ENCODE results near the gene NR6A1. TPM values are rescaled to one million over a fixed set of nuclear protein-coding genes. Genes with fewer than 3 reads are reported as not detected.

NR6A1 gene
- polyA plus RNA-seq, 2 of the 4 experiments (the other 2 are of a cell fraction), result 1.7 to 3.3 TPM

DNA sequence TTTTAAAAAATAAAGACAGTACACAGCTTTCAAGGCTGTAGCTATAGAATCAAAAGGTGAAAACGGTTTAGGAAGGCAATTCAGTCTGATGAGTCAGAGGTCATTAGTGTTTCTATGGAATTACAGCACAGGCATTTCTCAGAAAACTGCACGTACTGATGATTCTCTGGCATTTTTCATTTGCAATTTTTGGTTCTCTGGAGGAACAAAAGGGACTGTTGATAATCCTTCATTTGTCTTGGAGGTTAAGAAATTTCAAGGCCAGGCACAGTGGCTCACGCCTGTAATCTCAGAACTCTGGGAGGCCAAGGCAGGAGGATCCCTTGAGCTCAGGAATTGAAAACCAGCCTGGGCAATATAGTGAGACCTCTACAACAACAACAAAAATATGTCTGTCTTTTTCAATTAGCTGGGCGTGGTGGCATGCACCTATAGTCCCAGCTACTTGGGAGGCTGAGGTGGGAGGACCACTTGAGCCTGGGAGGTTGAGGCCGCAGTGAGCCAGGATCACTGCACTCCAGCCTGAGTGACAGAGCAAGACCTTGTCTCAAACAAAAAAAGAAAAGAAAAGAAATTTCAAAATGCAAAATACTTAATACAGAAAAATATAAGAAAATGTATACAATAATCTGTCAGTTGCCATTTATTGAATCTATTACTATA is 27.3 kb downstream of the NR6A1 start:
- TF ChIP-seq, protein P1, sequence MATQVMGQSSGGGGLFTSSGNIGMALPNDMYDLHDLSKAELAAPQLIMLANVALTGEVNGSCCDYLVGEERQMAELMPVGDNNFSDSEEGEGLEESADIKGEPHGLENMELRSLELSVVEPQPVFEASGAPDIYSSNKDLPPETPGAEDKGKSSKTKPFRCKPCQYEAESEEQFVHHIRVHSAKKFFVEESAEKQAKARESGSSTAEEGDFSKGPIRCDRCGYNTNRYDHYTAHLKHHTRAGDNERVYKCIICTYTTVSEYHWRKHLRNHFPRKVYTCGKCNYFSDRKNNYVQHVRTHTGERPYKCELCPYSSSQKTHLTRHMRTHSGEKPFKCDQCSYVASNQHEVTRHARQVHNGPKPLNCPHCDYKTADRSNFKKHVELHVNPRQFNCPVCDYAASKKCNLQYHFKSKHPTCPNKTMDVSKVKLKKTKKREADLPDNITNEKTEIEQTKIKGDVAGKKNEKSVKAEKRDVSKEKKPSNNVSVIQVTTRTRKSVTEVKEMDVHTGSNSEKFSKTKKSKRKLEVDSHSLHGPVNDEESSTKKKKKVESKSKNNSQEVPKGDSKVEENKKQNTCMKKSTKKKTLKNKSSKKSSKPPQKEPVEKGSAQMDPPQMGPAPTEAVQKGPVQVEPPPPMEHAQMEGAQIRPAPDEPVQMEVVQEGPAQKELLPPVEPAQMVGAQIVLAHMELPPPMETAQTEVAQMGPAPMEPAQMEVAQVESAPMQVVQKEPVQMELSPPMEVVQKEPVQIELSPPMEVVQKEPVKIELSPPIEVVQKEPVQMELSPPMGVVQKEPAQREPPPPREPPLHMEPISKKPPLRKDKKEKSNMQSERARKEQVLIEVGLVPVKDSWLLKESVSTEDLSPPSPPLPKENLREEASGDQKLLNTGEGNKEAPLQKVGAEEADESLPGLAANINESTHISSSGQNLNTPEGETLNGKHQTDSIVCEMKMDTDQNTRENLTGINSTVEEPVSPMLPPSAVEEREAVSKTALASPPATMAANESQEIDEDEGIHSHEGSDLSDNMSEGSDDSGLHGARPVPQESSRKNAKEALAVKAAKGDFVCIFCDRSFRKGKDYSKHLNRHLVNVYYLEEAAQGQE (IDR thresholded peaks at IDR 0.05), result no peak
- no peak overlapping the region for H3K27ac ChIP-seq
- DNase-seq (ENCODE audit: low read depth in 1 of 2, low spot score in 1 of 2) (no peak), ATAC-seq (no peak), FAIRE-seq (no peak)
- no peak overlapping the region for H3K4me2 ChIP-seq
- no peaks in the 10 kb centered on the region for H3K9me3 ChIP-seq
- ChIA-PET POLR2A (no interaction called here), CTCF (interaction anchor here (0.6 to 4.0 kb wide), 12 partner anchors 9 to 325 kb away, joined by 3 to 19 read pairs (median 4); partner anchors contain the start of genes NR6A1 and WDR38)
- H3K4me1 ChIP-seq, result peaks cover 8% of the 10 kb centered on the region; the same call in 2 of the 3 replicates
- H3K4me3 ChIP-seq, result no peak overlapping the region
- WGBS (ENCODE audit: missing lambda C conversion rate), result 72% methylated on average over 5 of the region's 5 CpGs

DNA sequence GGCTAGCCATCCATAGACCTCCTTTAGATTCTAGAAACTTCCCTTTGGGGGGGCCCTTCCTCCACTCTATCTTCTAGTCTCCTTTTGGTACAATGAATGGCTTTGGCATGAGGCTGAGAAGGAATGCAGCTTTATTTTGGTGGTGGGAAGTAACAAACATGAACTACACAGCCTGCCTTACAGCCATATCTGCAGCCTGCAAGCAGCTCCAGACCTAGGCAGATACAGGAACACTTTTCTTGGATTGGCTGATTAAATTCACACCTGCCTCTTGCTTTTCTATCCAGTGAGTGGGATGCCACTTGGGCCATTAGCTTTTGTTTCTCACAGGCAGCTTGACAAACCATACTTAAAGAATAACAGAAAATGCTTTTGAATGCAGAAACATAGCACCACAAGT is 28.2 kb downstream of the NR6A1 start:
- ChIA-PET POLR2A (no interaction called here), CTCF (interaction anchor here (0.7 to 4.0 kb wide), 12 partner anchors 10 to 324 kb away, joined by 3 to 19 read pairs (median 4); partner anchors contain the start of genes NR6A1 and WDR38)
- DNase-seq (ENCODE audit: low read depth in 1 of 2, low spot score in 1 of 2) (no peak), FAIRE-seq (no peak), ATAC-seq (no peak)
- TF ChIP-seq, protein P2, sequence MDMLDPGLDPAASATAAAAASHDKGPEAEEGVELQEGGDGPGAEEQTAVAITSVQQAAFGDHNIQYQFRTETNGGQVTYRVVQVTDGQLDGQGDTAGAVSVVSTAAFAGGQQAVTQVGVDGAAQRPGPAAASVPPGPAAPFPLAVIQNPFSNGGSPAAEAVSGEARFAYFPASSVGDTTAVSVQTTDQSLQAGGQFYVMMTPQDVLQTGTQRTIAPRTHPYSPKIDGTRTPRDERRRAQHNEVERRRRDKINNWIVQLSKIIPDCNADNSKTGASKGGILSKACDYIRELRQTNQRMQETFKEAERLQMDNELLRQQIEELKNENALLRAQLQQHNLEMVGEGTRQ (IDR thresholded peaks at IDR 0.05), result no peak
- TF ChIP-seq JUNB (IDR thresholded peaks at IDR 0.05) (no peak), CHD4 (IDR thresholded peaks at IDR 0.05; ENCODE audit: borderline replicate concordance) (no peak), TFCP2L1 (CRISPR knock-in tag; IDR thresholded peaks at IDR 0.05) (no peak), HOXB13 (CRISPR knock-in tag; IDR thresholded peaks at IDR 0.05; ENCODE audit: low read depth) (no peak), JUN (IDR thresholded peaks at IDR 0.05) (no peak), NR3C1 (IDR thresholded peaks at IDR 0.05) (no peak), RNF2 (IDR thresholded peaks at IDR 0.05; ENCODE audit: borderline replicate concordance, low read depth) (no peak), ZNF302 (CRISPR knock-in tag; IDR thresholded peaks at IDR 0.05) (no peak), MAZ (IDR thresholded peaks at IDR 0.05; ENCODE audit: borderline replicate concordance, low read depth, low read length) (no peak), HOXB5 (CRISPR knock-in tag; IDR thresholded peaks at IDR 0.05) (no peak), NFE2L2 (conservative IDR thresholded peaks at IDR 0.05; ENCODE audit: low read length) (no peak), EHF (CRISPR knock-in tag; IDR thresholded peaks at IDR 0.05) (no peak), FOSL2 (IDR thresholded peaks at IDR 0.05) (no peak), FOSL2 (CRISPR knock-in tag; IDR thresholded peaks at IDR 0.05) (no peak)
- TF ChIP-seq, protein P3, sequence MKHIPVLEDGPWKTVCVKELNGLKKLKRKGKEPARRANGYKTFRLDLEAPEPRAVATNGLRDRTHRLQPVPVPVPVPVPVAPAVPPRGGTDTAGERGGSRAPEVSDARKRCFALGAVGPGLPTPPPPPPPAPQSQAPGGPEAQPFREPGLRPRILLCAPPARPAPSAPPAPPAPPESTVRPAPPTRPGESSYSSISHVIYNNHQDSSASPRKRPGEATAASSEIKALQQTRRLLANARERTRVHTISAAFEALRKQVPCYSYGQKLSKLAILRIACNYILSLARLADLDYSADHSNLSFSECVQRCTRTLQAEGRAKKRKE (CRISPR knock-in tag; IDR thresholded peaks at IDR 0.05; ENCODE audit: low read depth), result no peak
- peaks cover 8% of the 10 kb centered on the region; the same call in 2 of the 3 replicates for H3K4me1 ChIP-seq
- no peak overlapping the region for H3K27ac ChIP-seq
- no peak overlapping the region for H3K4me3 ChIP-seq
- H3K4me2 ChIP-seq, result no peak overlapping the region
- H3K9me3 ChIP-seq, result no peaks in the 10 kb centered on the region

DNA sequence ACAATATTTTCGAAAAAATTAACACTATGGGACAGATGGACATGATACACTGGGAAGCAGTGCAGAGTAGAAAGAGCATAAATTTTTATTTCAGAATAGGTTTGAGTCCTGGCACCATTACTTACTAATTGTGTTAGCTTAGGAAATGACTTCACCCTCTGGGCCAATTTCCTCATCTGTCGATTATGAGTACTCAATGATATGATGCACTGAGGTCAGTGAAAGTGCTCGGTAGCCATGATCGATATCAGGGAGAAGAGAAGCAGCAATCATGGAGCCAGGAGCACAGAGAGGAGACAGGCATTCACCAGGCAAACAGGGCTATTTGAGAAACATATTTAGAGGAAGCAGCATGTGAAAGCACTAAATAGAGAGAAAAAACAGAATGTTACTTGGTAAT is 29.4 kb downstream of the NR6A1 start:
- ChIA-PET CTCF (interaction anchor here (1.0 to 1.4 kb wide), 3 partner anchors 17 to 24 kb away, joined by 3 to 4 read pairs (median 3); no protein-coding TSS in a partner anchor), POLR2A (no interaction called here)
- Histone ChIP-seq H3K4me2 (no peak overlapping the region), H3K4me1 (peaks cover 8% of the 10 kb centered on the region; the same call in 2 of the 3 replicates), H3K27ac (no peak overlapping the region), H3K4me3 (no peak overlapping the region), H3K9me3 (no peaks in the 10 kb centered on the region)
- WGBS (ENCODE audit: missing lambda C conversion rate), result 86% methylated on average over 4 of the region's 4 CpGs
- FAIRE-seq, result no peak
- no peak for DNase-seq (ENCODE audit: low read depth in 1 of 2, low spot score in 1 of 2)
- ATAC-seq, result no peak
- TF ChIP-seq JUN (IDR thresholded peaks at IDR 0.05), result no peak
- TF ChIP-seq ZSCAN20 (CRISPR knock-in tag; IDR thresholded peaks at IDR 0.05), result no peak
- no peak for TF ChIP-seq POLR2AphosphoS2 (conservative IDR thresholded peaks at IDR 0.05; ENCODE audit: low read length)
- no peak for TF ChIP-seq NFE2L2 (conservative IDR thresholded peaks at IDR 0.05; ENCODE audit: low read length)
- TF ChIP-seq GATA3 (IDR thresholded peaks at IDR 0.05; ENCODE audit: borderline replicate concordance), result no peak
- no peak for TF ChIP-seq JUNB (IDR thresholded peaks at IDR 0.05)
- TF ChIP-seq KDM5A (IDR thresholded peaks at IDR 0.05), result no peak
- TF ChIP-seq ZNF302 (CRISPR knock-in tag; IDR thresholded peaks at IDR 0.05), result no peak
- TF ChIP-seq EHMT2 (IDR thresholded peaks at IDR 0.05; ENCODE audit: low read depth), result no peak
- no peak for TF ChIP-seq SREBF2 (IDR thresholded peaks at IDR 0.05)
- TF ChIP-seq, protein P4, sequence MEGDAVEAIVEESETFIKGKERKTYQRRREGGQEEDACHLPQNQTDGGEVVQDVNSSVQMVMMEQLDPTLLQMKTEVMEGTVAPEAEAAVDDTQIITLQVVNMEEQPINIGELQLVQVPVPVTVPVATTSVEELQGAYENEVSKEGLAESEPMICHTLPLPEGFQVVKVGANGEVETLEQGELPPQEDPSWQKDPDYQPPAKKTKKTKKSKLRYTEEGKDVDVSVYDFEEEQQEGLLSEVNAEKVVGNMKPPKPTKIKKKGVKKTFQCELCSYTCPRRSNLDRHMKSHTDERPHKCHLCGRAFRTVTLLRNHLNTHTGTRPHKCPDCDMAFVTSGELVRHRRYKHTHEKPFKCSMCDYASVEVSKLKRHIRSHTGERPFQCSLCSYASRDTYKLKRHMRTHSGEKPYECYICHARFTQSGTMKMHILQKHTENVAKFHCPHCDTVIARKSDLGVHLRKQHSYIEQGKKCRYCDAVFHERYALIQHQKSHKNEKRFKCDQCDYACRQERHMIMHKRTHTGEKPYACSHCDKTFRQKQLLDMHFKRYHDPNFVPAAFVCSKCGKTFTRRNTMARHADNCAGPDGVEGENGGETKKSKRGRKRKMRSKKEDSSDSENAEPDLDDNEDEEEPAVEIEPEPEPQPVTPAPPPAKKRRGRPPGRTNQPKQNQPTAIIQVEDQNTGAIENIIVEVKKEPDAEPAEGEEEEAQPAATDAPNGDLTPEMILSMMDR (IDR thresholded peaks at IDR 0.05), result no peak
- no peak for TF ChIP-seq EHF (CRISPR knock-in tag; IDR thresholded peaks at IDR 0.05)
- no peak for TF ChIP-seq FOXS1 (CRISPR knock-in tag; IDR thresholded peaks at IDR 0.05)
- TF ChIP-seq ZFP36 (IDR thresholded peaks at IDR 0.05; ENCODE audit: borderline replicate concordance, partially characterized antibody), result no peak
- TF ChIP-seq ZC3H11A (IDR thresholded peaks at IDR 0.05), result no peak
- TF ChIP-seq RAD21 (conservative IDR thresholded peaks at IDR 0.05 in 1 of 2, IDR thresholded peaks at IDR 0.05 in 1 of 2), result no peak

Measured in A549 (cell line).